ENCODE measurements around the gene DISC1.

Gene DISC1

GRCh38 chr1:231986631-231987336 lies 360.2 kb downstream of the DISC1 start:
- Histone ChIP-seq H3K79me2 (ENCODE audit: insufficient read depth, low read length) (no peaks in the 10 kb centered on the region), H2AFZ (ENCODE audit: low read depth, low read length, severe bottlenecking) (no peak overlapping the region), H3K27me3 (ENCODE audit: low read length) (no peaks in the 10 kb centered on the region), H3K4me2 (ENCODE audit: low read depth, low read length, poor library complexity, severe bottlenecking) (no peak overlapping the region), H3F3A (ENCODE audit: insufficient read depth) (no peaks in the 10 kb centered on the region), H3K9ac (ENCODE audit: low read length) (no peak overlapping the region), H4K20me1 (ENCODE audit: low read depth, low read length) (no peaks in the 10 kb centered on the region), H3K36me3 (ENCODE audit: low read length) (no peaks in the 10 kb centered on the region), H3K9me3 (ENCODE audit: insufficient read depth, low read length) (no peaks in the 10 kb centered on the region), H3K27ac (ENCODE audit: low read depth, low read length) (no peak overlapping the region), H3K4me3 (ENCODE audit: insufficient read depth, low read length, poor library complexity, severe bottlenecking) (no peak overlapping the region), H3K9me2 (replicated peaks; ENCODE audit: insufficient read depth, low read length) (no peaks in the 10 kb centered on the region)
- TF ChIP-seq EZH2phosphoT487 (conservative IDR thresholded peaks at IDR 0.05; ENCODE audit: low read length) (no peak), CTCF (IDR thresholded peaks at IDR 0.05; ENCODE audit: insufficient read depth, low read length, poor library complexity, severe bottlenecking) (no peak)

- TF ChIP-seq EZH2phosphoT487 (conservative IDR thresholded peaks at IDR 0.05; ENCODE audit: low read length), result no peak
- no peak for TF ChIP-seq CTCF (IDR thresholded peaks at IDR 0.05; ENCODE audit: insufficient read depth, low read length, poor library complexity, severe bottlenecking)
- Histone ChIP-seq H3K4me3 (ENCODE audit: insufficient read depth, low read length, poor library complexity, severe bottlenecking) (no peak overlapping the region), H3K9ac (ENCODE audit: low read length) (no peak overlapping the region), H3K79me2 (ENCODE audit: insufficient read depth, low read length) (no peaks in the 10 kb centered on the region), H3K27ac (ENCODE audit: low read depth, low read length) (no peak overlapping the region), H3F3A (ENCODE audit: insufficient read depth) (no peaks in the 10 kb centered on the region), H3K9me3 (ENCODE audit: insufficient read depth, low read length) (no peaks in the 10 kb centered on the region), H2AFZ (ENCODE audit: low read depth, low read length, severe bottlenecking) (no peak overlapping the region), H3K9me2 (replicated peaks; ENCODE audit: insufficient read depth, low read length) (no peaks in the 10 kb centered on the region), H3K27me3 (ENCODE audit: low read length) (no peaks in the 10 kb centered on the region), H3K36me3 (ENCODE audit: low read length) (no peaks in the 10 kb centered on the region), H3K4me2 (ENCODE audit: low read depth, low read length, poor library complexity, severe bottlenecking) (no peak overlapping the region), H4K20me1 (ENCODE audit: low read depth, low read length) (no peaks in the 10 kb centered on the region)
These were observed 363.8 kb downstream of the DISC1 start for GRCh38 chr1:231990388-231990787.

GRCh38 chr1:231991231-231991630 lies 364.6 kb downstream of the DISC1 start:
- H2AFZ ChIP-seq (ENCODE audit: low read depth, low read length, severe bottlenecking), result no peak overlapping the region
- H3K9me3 ChIP-seq (ENCODE audit: insufficient read depth, low read length), result no peaks in the 10 kb centered on the region
- H3K4me3 ChIP-seq (ENCODE audit: insufficient read depth, low read length, poor library complexity, severe bottlenecking), result no peak overlapping the region
- H3K4me2 ChIP-seq (ENCODE audit: low read depth, low read length, poor library complexity, severe bottlenecking), result no peak overlapping the region
- no peaks in the 10 kb centered on the region for H3F3A ChIP-seq (ENCODE audit: insufficient read depth)
- H4K20me1 ChIP-seq (ENCODE audit: low read depth, low read length), result no peaks in the 10 kb centered on the region
- H3K9me2 ChIP-seq (replicated peaks; ENCODE audit: insufficient read depth, low read length), result no peaks in the 10 kb centered on the region
- H3K27ac ChIP-seq (ENCODE audit: low read depth, low read length), result no peak overlapping the region
- no peaks in the 10 kb centered on the region for H3K79me2 ChIP-seq (ENCODE audit: insufficient read depth, low read length)
- no peaks in the 10 kb centered on the region for H3K36me3 ChIP-seq (ENCODE audit: low read length)
- TF ChIP-seq EZH2phosphoT487 (conservative IDR thresholded peaks at IDR 0.05; ENCODE audit: low read length), result no peak
- TF ChIP-seq CTCF (IDR thresholded peaks at IDR 0.05; ENCODE audit: insufficient read depth, low read length, poor library complexity, severe bottlenecking), result no peak
- no peak overlapping the region for H3K9ac ChIP-seq (ENCODE audit: low read length)
- no peaks in the 10 kb centered on the region for H3K27me3 ChIP-seq (ENCODE audit: low read length)
